Right lobe of liver (tissue), 4 donors: ENCODE data around the gene PROSER1.
A peak's percentile ranks its signal among the peaks of the same experiment; 100 is the strongest.

Experiments
- POLR2A ChIP-seq: fragments of 450-650 bp; IDR thresholded peaks from one replicate; pipeline ENCODE4 v1.6.1; 2017; ENCODE audit warnings: antibody characterized with exemption, mild to moderate bottlenecking
- TF ChIP-seq, protein P1 (sequence below), 4 donors: fragments of 200-600 bp in 3 of 4; fragments of 450-650 bp in 1 of 4; IDR thresholded peaks; one replicate each; pipeline versions ENCODE4 v1.5.1 to v1.8.0; 2016 to 2022; ENCODE audit warnings: antibody characterized with exemption in 4 of 4, mild to moderate bottlenecking in 2 of 4
- donor health status: DM: no; HTN: no; CAD: no.
- donor health status: DM: no; HTN: no; CAD: no.
- donor health status: DM: no; HTN: yes; CAD: no.

GRCh38 chr13:39051157-39051556 is 13.3 kb upstream of the PROSER1 start:
- TF ChIP-seq, protein P1, sequence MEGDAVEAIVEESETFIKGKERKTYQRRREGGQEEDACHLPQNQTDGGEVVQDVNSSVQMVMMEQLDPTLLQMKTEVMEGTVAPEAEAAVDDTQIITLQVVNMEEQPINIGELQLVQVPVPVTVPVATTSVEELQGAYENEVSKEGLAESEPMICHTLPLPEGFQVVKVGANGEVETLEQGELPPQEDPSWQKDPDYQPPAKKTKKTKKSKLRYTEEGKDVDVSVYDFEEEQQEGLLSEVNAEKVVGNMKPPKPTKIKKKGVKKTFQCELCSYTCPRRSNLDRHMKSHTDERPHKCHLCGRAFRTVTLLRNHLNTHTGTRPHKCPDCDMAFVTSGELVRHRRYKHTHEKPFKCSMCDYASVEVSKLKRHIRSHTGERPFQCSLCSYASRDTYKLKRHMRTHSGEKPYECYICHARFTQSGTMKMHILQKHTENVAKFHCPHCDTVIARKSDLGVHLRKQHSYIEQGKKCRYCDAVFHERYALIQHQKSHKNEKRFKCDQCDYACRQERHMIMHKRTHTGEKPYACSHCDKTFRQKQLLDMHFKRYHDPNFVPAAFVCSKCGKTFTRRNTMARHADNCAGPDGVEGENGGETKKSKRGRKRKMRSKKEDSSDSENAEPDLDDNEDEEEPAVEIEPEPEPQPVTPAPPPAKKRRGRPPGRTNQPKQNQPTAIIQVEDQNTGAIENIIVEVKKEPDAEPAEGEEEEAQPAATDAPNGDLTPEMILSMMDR (IDR thresholded peaks at IDR 0.05), result peak; percentile 14 to 35 (median 30)
- TF ChIP-seq POLR2A, result no peak
